IPS DF 19.7 (cell line): ENCODE measurements around the gene KRTAP10-7.
"Not testable (repeated sequence)": the region's sequence is repeated elsewhere in the genome, so short reads cannot be mapped to it uniquely, and the experiment has no call there.

Source experiments
- DNase-seq: peaks from one replicate; pipeline ENCODE4 v3.0.0-alpha.2; 2013; ENCODE audit warnings: low read depth, low spot score

The KRTAP10-7 gene

GRCh38 chr21:44590311-44590721 is 10.1 kb upstream of the KRTAP10-7 start:
- no peak for DNase-seq

- not testable (repeated sequence) for DNase-seq
These were observed 9.2 kb upstream of the KRTAP10-7 start for GRCh38 chr21:44590897-44591800.

- DNase-seq: not testable (repeated sequence)
These were observed 8.6 kb upstream of the KRTAP10-7 start for GRCh38 chr21:44591801-44592130.

- DNase-seq: no peak
These were observed 7.7 kb upstream of the KRTAP10-7 start, which contains the start of gene KRTAP10-6 for GRCh38 chr21:44592446-44593311. KRTAP10-6 (minus strand) TSS chr21:44592505; CDS start chr21:44592484, 21 bp downstream.

GRCh38 chr21:44593598-44594405 is 6.6 kb upstream of the KRTAP10-7 start:
- no peak for DNase-seq

- DNase-seq: no peak
These were observed 5.9 kb upstream of the KRTAP10-7 start for GRCh38 chr21:44594406-44594916.

GRCh38 chr21:44595524-44595923 is 4.9 kb upstream of the KRTAP10-7 start:
- no peak for DNase-seq

- no peak for DNase-seq
These were observed 4.2 kb upstream of the KRTAP10-7 start for GRCh38 chr21:44596068-44596725.

GRCh38 chr21:44598061-44598460 is 2.3 kb upstream of the KRTAP10-7 start:
- no peak for DNase-seq

- DNase-seq: no peak
These were observed 950 bp upstream of the KRTAP10-7 start for GRCh38 chr21:44599264-44600029.

GRCh38 chr21:44601091-44601490 is 694 bp downstream of the KRTAP10-7 start:
- DNase-seq: not testable (repeated sequence)

GRCh38 chr21:44601596-44602462 is 1.4 kb downstream of the KRTAP10-7 start:
- no peak for DNase-seq

GRCh38 chr21:44602463-44602850 is 2.1 kb downstream of the KRTAP10-7 start:
- DNase-seq: no peak

- no peak for DNase-seq
These were observed 2.9 kb downstream of the KRTAP10-7 start for GRCh38 chr21:44603109-44603875.

- DNase-seq: no peak
These were observed 3.5 kb downstream of the KRTAP10-7 start for GRCh38 chr21:44603911-44604310.

GRCh38 chr21:44606495-44606894 is 6.1 kb downstream of the KRTAP10-7 start:
- DNase-seq: no peak

- no peak for DNase-seq
These were observed 8.8 kb downstream of the KRTAP10-7 start for GRCh38 chr21:44609193-44609592.

- not testable (repeated sequence) for DNase-seq
These were observed 9.9 kb downstream of the KRTAP10-7 start for GRCh38 chr21:44610157-44610843.
